GM19238 (cell line): ENCODE data around the gene STUM.

Experiments used
- DNase-seq: peaks from one replicate; pipeline ENCODE4 v3.0.0; 2011; ENCODE audit warnings: low spot score; ENCODE audit not compliant: insufficient read length

Gene STUM

DNA sequence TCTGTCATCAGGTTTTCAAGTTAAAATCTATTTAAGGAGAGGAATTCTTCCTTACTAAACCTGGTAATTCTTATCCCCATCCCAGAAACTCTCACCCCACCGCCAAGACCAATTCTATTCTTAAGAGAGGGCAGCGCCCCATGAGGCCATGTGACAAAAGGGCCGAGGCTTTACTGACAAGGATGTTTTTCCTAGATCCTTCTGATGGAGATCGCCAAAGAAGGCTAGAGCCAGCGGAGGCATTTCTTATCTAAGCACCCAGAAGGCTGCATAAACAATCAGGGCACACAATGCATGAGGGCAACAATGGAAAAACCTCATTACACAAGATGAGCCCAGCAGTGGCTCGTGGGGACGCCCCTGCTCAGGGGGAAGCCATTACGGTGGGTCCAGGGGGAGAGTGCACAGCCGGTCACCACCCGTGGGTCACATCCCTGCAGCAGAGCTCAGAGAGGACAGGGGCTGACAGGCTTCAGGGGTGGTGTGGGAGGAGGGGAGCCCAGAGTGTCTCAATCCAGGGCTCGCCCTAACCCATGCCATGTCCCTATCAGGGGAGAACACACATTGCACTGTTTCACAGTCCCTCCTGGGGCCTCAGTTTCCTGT, 101.8 kb downstream of the STUM start:
- DNase-seq, result no peak

DNA sequence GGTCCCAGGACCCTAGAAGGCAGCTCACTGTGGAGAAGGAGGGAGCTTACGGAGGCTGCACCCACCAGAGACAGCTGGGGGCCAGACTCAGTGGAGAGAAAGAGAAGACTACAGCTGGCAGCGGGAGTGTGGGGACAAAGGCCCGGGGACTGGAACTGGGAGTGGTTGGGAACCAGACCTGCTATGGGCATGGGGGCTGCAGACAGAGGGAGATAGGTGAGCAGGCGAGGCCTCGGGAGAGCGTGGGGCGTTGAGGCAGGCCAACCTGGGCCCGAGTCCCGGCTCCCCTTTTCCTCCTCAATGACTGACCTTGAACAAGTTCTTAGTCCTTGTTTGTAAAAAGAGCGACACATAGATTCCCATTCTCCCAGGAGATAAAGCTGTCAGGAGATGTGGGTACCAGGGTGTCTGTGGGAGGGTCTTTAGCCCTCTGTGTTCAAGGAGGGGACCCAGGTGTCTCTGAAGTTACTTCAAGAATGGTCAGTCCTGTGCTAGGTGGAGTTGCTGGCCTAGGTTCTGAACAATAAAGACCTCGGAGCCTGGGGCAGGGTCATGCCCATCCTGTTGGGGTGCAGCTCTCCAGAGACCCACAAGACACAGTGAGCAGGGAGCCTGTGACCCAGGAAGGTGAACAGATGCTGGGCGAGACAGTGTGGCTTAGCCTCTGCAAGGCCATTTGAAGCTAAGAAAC, 102.6 kb downstream of the STUM start:
- no peak for DNase-seq

- DNase-seq, result no peak
Observed at GRCh38 chr1:226651732-226652105, 103.2 kb downstream of the STUM start.

DNA sequence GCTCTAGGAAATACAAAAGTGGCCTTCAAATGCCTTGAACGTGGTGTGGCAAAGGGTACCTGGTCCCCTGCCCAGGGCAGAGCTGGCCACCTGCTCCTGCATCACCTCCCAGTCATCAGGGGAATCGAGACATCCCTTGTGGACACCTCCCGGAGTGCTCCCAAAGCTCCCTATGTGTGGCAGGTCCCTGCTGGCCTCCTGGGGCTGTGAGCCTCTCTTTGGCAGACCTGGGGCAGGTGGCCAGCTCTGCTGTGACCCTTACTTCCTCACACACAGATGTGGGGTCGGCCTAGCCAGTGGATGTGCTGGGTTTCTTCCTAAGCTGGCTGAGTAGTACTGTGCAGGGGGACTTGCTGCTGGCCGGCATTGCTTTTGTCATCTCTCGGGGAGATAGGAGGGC, 104.0 kb downstream of the STUM start:
- DNase-seq, result no peak

GRCh38 chr1:226653311-226653921, 104.9 kb downstream of the STUM start:
- peak; percentile 44 for DNase-seq

- no peak for DNase-seq
Observed at GRCh38 chr1:226654046-226654667, 105.6 kb downstream of the STUM start.

DNA sequence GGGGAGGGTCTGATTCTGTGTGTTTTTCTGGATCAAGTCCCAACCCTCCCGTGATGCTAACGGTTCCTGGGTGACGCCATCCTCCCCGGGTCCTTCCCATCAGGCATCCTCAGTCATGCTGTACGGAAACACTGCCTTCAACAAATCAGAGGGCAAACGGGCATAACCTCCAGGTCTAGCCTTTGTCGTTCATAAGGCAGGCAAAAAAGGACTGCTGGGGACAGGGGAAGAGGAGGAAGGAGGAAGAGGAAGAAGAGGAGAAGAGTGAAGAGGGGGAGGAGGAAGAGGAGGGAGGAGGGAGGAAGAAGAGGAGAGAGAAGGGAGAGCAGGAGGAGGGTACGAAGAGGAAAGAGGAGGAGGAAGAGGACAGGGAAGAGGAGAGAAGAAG, 106.1 kb downstream of the STUM start:
- no peak for DNase-seq

DNA sequence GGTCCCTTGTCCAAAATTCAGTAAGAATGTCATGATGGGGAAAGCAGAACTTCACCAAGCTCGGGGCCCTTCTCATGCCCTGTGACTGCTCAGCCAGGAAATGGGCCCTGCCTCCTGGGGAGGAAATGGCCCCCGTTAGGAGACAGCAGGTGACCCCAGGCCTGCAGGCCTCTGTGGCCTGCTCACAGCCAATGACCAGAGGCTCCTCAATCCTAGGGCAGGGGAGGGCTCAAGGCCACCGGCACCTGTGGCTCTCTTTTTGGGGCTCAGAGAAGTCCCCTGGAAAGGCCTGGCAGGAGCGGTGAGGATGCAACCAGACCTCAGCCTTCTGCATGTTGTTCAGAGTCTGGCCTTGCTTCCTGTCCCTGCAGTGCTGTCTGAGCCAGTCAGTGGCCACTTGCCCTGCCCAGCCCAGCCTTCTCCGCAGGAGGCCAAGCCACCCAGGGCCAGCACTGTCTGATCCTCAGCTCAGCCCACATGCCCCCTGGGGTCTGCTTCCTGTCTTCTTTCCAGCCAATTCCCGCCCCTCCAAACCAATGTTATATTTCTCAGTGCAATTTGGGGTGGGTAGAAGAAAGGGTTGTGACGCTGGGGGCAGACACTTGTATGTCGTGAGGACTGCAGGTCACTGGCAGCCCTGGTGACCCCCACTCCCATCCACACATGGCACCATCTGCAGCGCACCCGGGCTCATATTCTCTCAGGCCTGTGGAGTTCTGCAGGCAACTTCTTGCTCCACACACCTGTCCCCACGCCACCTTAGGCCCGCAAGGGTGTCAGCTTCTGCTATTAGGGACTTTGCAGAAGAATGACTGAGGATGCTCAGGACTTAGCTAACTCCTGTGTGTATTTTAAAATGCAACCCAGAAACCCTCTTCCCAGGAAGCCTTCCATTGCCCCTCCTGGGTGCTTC, 106.9 kb downstream of the STUM start:
- DNase-seq, result no peak

DNA sequence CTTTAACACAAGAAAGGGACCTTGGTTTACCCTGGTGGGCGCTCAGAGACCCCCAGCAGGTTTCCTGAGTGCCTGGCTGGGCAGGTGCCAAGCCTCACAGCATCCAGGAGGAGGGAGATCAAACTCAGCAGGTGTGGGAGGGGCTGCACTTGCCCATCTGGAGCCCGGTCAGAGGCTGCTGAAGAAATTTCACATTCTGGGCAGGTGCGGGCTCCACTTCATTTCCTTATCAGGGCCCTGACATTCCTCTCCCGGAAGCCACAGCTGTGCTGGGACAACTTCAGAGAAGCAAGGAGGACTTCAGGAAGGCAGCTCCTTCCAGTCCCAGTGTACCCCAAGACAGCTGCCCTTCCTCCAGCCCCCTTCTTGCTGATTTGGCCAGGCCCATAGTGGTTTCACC, 107.6 kb downstream of the STUM start:
- DNase-seq, result no peak

DNA sequence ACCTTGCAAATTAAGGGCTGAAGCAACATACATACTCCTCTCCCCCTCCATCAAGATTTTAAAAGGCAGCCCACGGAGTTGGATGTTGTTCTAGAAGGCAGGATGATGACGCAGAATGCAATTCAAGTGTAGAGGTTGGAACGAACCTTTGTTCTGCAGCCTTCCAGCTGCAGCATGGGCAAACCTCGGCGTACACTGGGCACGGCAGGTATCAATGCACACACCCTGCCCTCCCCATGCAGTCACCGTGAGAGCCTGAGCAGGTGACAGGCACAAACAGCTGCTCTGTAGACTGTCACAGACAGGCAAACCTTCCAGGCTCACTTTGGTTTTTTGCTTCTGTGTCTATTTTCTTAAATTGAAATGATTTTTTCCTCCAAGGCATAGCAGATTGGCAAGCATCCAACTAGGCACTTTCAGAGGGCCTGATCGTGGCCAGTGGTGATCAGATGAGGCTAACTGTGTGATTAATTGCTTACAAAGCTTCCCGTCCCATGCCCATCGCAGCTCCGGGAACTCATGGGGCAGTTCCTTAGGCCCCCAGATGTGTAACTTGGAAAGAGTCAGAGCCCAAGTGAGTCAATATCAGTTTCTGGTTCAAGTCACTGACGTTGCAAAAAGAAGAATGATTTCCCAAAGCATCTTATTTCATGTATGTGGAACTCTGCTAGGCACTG, 108.2 kb downstream of the STUM start:
- DNase-seq, result no peak

GRCh38 chr1:226657895-226658545, 109.5 kb downstream of the STUM start:
- no peak for DNase-seq

GRCh38 chr1:226658546-226659125, 110.1 kb downstream of the STUM start:
- no peak for DNase-seq
